GM12875 (cell line): Measurements from ENCODE around the gene SPINT2.

Source experiments
- H3K4me3 ChIP-seq: one replicate; pipeline ENCODE4 v1.5.1; 2011; ENCODE audit warnings: low read depth, low read length, control low read depth
- TF ChIP-seq, protein P1 (sequence below): IDR thresholded peaks from 2 replicates; pipeline ENCODE4 v1.5.1; 2011; ENCODE audit warnings: low read depth, mild to moderate bottlenecking, control low read depth, inconsistent platforms, low read length, moderate library complexity, borderline replicate concordance; ENCODE audit not compliant: insufficient read depth

Gene SPINT2

DNA sequence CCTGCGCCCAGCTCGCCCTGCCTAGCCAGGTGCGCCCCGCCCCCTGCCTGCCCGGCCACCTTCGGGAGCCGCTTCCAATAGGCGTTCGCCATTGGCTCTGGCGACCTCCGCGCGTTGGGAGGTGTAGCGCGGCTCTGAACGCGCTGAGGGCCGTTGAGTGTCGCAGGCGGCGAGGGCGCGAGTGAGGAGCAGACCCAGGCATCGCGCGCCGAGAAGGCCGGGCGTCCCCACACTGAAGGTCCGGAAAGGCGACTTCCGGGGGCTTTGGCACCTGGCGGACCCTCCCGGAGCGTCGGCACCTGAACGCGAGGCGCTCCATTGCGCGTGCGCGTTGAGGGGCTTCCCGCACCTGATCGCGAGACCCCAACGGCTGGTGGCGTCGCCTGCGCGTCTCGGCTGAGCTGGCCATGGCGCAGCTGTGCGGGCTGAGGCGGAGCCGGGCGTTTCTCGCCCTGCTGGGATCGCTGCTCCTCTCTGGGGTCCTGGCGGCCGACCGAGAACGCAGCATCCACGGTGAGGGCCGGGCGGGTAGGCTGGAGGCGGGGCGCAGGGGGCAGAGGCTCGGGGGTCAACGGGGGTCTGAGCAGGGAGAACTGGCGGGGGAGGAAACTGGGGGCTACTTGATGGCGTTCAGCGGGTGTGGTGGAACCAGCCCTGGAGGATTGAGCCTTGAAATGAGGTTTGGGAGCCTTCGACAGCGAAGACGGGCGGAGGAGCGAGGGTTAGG, at the start of gene SPINT2:
SPINT2 (plus strand) TSS at position 88 of the 727 bp plus-strand sequence; CDS start at position 408, 320 bp downstream.
- peak within 1 kb of the TSS; percentile 59 for H3K4me3 ChIP-seq
- TF ChIP-seq, protein P1, sequence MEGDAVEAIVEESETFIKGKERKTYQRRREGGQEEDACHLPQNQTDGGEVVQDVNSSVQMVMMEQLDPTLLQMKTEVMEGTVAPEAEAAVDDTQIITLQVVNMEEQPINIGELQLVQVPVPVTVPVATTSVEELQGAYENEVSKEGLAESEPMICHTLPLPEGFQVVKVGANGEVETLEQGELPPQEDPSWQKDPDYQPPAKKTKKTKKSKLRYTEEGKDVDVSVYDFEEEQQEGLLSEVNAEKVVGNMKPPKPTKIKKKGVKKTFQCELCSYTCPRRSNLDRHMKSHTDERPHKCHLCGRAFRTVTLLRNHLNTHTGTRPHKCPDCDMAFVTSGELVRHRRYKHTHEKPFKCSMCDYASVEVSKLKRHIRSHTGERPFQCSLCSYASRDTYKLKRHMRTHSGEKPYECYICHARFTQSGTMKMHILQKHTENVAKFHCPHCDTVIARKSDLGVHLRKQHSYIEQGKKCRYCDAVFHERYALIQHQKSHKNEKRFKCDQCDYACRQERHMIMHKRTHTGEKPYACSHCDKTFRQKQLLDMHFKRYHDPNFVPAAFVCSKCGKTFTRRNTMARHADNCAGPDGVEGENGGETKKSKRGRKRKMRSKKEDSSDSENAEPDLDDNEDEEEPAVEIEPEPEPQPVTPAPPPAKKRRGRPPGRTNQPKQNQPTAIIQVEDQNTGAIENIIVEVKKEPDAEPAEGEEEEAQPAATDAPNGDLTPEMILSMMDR, result no peak

- TF ChIP-seq, protein P1, result no peak
- no peak overlapping the region for H3K4me3 ChIP-seq
Measured at GRCh38 chr19:38216785-38217641, 47.4 kb upstream of the SPINT2 start.

GRCh38 chr19:38218204-38218603, 46.2 kb upstream of the SPINT2 start:
- TF ChIP-seq, protein P1, result no peak
- H3K4me3 ChIP-seq, result no peak overlapping the region

DNA sequence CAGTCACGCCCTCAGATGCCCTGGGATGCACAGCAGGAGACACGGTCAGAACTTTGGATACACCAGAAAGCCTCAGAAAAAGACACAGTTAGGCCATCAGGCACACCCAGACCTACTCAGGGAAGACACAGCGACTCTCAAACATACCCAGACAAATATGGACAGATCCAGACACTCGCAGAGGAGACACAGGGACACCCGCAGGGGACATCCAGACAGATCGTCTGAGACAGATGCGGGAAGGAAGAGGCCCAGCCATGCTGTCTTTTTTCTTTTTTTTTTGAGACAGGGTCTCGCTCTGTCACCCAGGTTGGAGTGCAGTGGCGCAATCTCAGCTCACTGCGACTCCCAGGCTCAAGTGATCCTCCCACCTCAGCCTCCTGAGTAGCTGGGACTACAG, 45.2 kb upstream of the SPINT2 start:
- TF ChIP-seq, protein P1, result no peak
- no peak overlapping the region for H3K4me3 ChIP-seq

DNA sequence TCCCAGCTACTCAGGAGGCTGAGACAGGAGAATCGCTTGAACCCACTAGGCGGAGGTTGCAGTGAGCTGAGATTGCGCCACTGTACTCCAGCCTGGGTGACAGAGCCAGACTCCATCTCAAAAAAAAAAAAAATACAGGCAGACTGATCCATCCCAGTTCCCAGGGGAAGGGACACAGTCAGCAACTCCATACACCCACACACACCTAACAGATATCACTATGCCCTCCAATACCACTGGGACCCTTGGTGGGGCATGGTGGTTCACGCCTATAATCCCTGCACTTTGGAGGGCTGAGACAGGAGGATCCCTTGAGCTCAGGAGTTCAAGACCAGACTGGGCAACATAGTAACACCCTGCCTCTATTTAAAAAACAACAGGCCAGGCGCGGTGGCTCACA, 43.0 kb upstream of the SPINT2 start:
- TF ChIP-seq, protein P1, result no peak
- no peak overlapping the region for H3K4me3 ChIP-seq

DNA sequence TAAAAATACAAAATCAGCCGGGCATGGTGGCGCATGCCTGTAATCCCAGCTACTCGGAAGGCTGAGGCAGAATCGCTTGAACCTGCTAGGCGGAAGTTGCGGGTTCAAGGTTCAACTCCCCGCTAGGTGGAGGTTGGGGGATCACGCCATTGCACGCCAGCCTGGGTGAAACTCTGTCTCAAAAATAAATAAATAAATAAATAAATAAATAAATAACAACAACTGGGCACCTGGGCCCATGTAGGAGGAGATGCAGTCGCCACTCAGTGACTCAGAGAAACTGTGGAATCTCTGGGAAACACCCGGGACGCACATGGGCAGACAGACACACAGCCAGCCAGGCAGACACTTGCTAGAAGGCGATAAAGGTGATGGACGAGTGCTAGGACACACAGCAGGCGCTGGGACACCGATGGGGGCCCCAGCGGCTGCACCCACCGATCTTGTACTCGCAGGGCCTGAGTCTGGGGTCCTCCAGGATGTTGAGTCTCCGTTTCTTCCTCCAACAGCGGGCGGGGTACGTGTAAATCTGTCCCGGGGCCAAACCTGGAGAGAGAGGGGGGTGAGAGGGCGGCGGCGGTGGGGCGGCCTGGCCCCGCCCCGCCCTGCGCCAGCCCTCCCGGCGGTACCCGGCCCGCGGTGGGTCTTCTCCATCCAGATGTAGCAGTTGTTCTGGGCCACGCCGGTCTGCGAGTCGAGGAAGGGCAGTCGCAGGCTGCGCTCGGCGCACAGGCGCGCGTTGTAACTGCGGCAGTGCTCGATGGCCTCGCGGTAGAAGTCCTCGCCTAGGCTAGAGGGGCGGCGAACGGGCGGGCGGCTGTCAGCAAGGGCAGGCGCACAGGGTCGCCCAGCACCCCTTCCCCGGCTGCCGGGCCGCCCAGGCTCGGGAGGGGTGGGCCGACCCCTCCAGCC, 42.2 kb upstream of the SPINT2 start:
- TF ChIP-seq, protein P1, result no peak
- no peak overlapping the region for H3K4me3 ChIP-seq
